ENCODE data around the gene HAP1.

Gene HAP1

DNA sequence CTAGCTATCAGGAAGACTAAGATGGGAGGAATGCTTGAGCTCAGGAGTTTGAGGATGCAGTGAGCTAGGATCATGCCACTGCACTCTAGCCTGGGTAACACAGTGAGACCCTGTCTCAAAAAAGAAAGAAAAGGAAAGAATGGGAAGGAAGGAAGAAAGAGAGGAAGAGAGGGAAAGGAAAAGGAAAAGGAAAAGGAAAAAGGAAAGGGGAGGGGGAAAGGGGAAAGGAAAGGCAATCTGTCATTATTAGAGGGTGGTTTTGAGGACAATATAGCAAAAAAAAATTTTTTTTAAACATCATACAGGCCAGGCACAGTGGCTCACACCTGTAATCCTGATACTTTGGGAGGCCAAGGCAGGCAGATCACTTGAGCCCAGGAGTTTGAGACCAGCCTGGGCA is 31.7 kb upstream of the HAP1 start:
- H3K36me3 ChIP-seq, result peaks cover 100% of the 10 kb centered on the region
- H3K27ac ChIP-seq, result no peak overlapping the region
- no peak overlapping the region for H3K9ac ChIP-seq
- H3K9me3 ChIP-seq, result no peaks in the 10 kb centered on the region
- no peak overlapping the region for H3K4me2 ChIP-seq
- H4K20me1 ChIP-seq, result peaks cover 97% of the 10 kb centered on the region
- no peak overlapping the region for H3K4me3 ChIP-seq
- TF ChIP-seq Cebpa-rat (IDR thresholded peaks at IDR 0.05), result no peak
- 0 out of 2 replicates have a peak, but pooled peaks cover 1% of the 10 kb centered on the region for H3K4me1 ChIP-seq
- no peaks in the 10 kb centered on the region for H3K27me3 ChIP-seq

GRCh38 chr17:41763327-41763726 is 28.9 kb upstream of the HAP1 start:
- H3K4me1 ChIP-seq, result 0 out of 2 replicates have a peak, but pooled peaks cover 6% of the 10 kb centered on the region
- no peak overlapping the region for H3K9ac ChIP-seq
- H3K4me2 ChIP-seq, result no peak overlapping the region
- H4K20me1 ChIP-seq, result peaks cover 97% of the 10 kb centered on the region
- no peaks in the 10 kb centered on the region for H3K9me3 ChIP-seq
- no peak overlapping the region for H3K4me3 ChIP-seq
- no peaks in the 10 kb centered on the region for H3K27me3 ChIP-seq
- no peak overlapping the region for H3K27ac ChIP-seq
- peaks cover 100% of the 10 kb centered on the region for H3K36me3 ChIP-seq
- TF ChIP-seq Cebpa-rat (IDR thresholded peaks at IDR 0.05), result no peak

- H3K4me1 ChIP-seq, result 0 out of 2 replicates have a peak, but pooled peaks cover 6% of the 10 kb centered on the region
- no peaks in the 10 kb centered on the region for H3K27me3 ChIP-seq
- H3K4me2 ChIP-seq, result no peak overlapping the region
- no peak for TF ChIP-seq Cebpa-rat (IDR thresholded peaks at IDR 0.05)
- H3K36me3 ChIP-seq, result peaks cover 100% of the 10 kb centered on the region
- H3K4me3 ChIP-seq, result no peak overlapping the region
- no peaks in the 10 kb centered on the region for H3K9me3 ChIP-seq
- H3K27ac ChIP-seq, result no peak overlapping the region
- H4K20me1 ChIP-seq, result peaks cover 96% of the 10 kb centered on the region
- no peak overlapping the region for H3K9ac ChIP-seq
Measured at GRCh38 chr17:41762841-41763240, 28.4 kb upstream of the HAP1 start.

DNA sequence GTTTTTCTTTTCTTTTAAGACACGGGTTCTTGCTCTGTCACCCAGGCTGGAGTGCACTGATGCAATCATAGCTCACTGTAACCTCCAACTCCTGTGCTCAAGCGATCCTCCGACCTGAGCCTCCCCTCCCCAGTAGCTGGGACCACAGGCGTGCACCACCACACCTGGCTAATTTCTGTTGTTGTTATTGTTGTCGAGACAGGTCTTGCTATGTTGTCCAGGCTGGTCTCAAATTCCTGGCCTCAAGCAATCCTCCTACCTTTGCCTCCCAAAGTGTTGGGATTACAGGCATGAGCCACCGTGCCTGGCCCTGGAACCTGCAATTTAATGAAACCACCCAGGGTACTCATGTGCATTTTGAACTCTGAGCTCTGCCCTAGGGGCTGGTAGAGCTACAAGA is 27.9 kb upstream of the HAP1 start:
- Histone ChIP-seq H3K36me3 (peaks cover 100% of the 10 kb centered on the region), H3K27ac (no peak overlapping the region), H3K4me2 (no peak overlapping the region), H3K27me3 (no peaks in the 10 kb centered on the region), H3K4me1 (0 out of 2 replicates have a peak, but pooled peaks cover 6% of the 10 kb centered on the region), H3K9me3 (no peaks in the 10 kb centered on the region), H3K4me3 (no peak overlapping the region), H3K9ac (no peak overlapping the region), H4K20me1 (peaks cover 96% of the 10 kb centered on the region)
- TF ChIP-seq Cebpa-rat (IDR thresholded peaks at IDR 0.05), result no peak

DNA sequence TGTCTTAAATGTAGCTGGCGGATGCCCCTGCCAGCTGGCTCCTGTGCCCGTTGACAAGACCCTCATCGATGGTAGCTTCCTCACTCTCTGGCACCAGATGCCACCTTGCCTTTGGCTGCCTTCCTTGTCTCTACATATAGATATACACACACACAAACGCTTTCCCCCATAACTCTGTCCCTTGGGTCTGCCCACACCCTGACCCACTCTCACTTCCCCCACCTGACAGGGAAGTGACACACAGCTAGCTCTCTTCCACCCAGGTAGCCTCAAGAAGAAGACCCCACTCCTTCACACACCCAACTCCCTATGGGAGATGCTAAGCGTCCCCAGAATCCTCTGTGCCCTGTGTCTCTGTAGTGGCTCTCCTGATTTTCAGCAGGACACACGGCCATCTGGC is 26.4 kb upstream of the HAP1 start:
- Histone ChIP-seq H3K4me2 (no peak overlapping the region), H3K36me3 (peaks cover 100% of the 10 kb centered on the region), H3K27me3 (no peaks in the 10 kb centered on the region), H3K9me3 (no peaks in the 10 kb centered on the region), H3K9ac (no peak overlapping the region), H4K20me1 (peaks cover 97% of the 10 kb centered on the region), H3K4me3 (no peak overlapping the region), H3K4me1 (0 out of 2 replicates have a peak, but pooled peaks cover 6% of the 10 kb centered on the region), H3K27ac (no peak overlapping the region)
- TF ChIP-seq Cebpa-rat (IDR thresholded peaks at IDR 0.05), result no peak

DNA sequence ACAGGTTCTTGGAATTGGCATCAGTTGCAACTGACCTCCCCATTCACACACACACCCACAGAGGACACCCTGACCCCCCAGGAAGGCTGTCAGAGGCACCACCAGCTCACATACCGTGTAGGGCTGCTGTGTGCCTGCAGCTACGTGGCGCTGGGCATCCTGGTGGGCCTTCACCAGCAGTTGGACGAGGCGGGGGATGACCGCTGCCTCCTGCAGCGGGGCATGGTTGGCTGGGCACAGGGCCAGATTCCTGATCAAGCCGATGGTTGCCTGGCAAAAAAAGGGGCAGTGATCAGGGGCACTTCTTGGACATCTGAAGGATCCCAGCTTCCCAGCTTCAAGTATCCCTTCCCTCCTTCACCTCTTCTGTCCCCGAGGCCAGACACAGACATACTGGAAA is 24.2 kb upstream of the HAP1 start:
- Histone ChIP-seq H3K36me3 (peaks cover 100% of the 10 kb centered on the region), H3K27ac (no peak overlapping the region)
- no peak for TF ChIP-seq Cebpa-rat (IDR thresholded peaks at IDR 0.05)

DNA sequence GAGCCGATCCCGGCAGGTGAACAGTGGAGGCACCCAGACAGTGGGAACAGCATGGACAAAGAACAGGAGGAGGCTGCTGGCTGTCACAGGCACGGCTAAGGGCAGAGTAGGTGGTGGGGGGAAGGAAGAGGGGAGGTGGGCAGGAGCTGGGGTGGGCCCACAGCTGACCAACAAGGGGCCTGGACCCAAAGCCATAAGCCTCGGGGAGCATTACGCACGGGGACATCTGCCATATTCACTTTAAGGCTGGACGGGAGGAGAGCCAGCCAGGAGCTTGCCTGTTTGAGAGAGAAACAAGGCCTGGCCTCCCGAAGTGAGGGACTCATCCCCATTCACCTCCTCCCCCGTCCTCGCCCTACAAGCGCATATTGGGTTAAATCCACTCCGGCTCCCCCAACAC is 19.6 kb upstream of the HAP1 start:
- Histone ChIP-seq H3K9ac (no peak overlapping the region), H3K27me3 (no peaks in the 10 kb centered on the region), H3K27ac (0 out of 2 replicates have a peak overlapping the region, but pooled peaks have one; percentile 1), H3K4me3 (no peak overlapping the region), H3K9me3 (no peaks in the 10 kb centered on the region), H3K4me1 (peaks cover 28% of the 10 kb centered on the region), H4K20me1 (peaks cover 55% of the 10 kb centered on the region), H3K4me2 (no peak overlapping the region), H3K36me3 (peaks cover 83% of the 10 kb centered on the region)
- TF ChIP-seq Cebpa-rat (IDR thresholded peaks at IDR 0.05), result no peak

More for the DNA sequence above, 24.2 kb upstream of the HAP1 start:
- H3K4me3 ChIP-seq, result no peak overlapping the region
- no peak overlapping the region for H3K9ac ChIP-seq
- peaks cover 98% of the 10 kb centered on the region for H4K20me1 ChIP-seq
- H3K4me2 ChIP-seq, result no peak overlapping the region
- no peaks in the 10 kb centered on the region for H3K9me3 ChIP-seq
- H3K4me1 ChIP-seq, result peaks cover 16% of the 10 kb centered on the region; the same call in 1 of the 2 replicates
- no peaks in the 10 kb centered on the region for H3K27me3 ChIP-seq

DNA sequence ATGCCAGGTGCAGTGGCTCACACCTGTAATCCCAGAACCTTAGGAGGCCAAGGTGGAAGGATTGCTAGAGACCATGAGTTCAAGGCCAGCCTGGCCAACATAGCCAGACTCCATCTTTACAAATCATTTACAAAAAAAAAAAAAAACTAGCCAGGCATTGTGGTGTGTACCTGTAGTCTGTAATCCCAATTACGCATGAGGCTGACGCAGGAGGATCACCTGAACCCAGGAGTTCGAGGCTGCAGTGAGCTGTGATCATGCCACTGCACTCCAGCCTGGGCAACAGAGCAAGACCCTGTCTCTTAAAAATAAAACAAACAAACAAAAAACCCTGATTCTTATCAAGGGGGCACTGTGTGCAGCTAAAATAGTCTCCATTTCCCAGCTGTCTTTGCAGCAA is 16.8 kb upstream of the HAP1 start:
- Histone ChIP-seq H3K4me1 (peaks cover 28% of the 10 kb centered on the region), H3K36me3 (peaks cover 55% of the 10 kb centered on the region), H3K4me3 (no peak overlapping the region), H3K27me3 (no peaks in the 10 kb centered on the region), H3K4me2 (peak overlapping the region; percentile 42), H3K27ac (no peak overlapping the region), H4K20me1 (peaks cover 29% of the 10 kb centered on the region), H3K9me3 (no peaks in the 10 kb centered on the region), H3K9ac (no peak overlapping the region)
- TF ChIP-seq Cebpa-rat (IDR thresholded peaks at IDR 0.05), result no peak

DNA sequence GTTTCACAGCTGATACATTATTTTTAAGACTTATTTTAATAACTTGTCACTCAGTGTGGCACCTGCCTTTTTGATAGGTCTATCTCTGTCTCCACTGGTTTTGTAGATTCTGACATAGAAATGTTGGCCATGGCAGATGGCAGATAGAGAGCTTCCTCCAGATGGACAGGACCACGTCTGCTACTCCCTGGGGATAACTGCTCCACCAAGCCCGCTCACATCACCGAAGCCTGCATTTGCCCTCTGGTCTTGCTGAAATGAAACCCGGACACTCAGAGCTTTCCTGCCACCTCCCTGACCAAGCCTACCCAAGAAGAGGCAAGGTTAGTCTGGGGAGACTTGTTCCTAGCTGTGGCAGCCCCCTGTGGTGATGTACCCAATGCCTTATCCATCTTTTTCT is 16.4 kb upstream of the HAP1 start:
- peak overlapping the region; percentile 42 for H3K4me2 ChIP-seq
- no peak overlapping the region for H3K27ac ChIP-seq
- H3K36me3 ChIP-seq, result peaks cover 51% of the 10 kb centered on the region
- H3K4me1 ChIP-seq, result peaks cover 28% of the 10 kb centered on the region
- H3K4me3 ChIP-seq, result no peak overlapping the region
- TF ChIP-seq Cebpa-rat (IDR thresholded peaks at IDR 0.05), result no peak
- H3K9me3 ChIP-seq, result no peaks in the 10 kb centered on the region
- H3K27me3 ChIP-seq, result no peaks in the 10 kb centered on the region
- peaks cover 25% of the 10 kb centered on the region for H4K20me1 ChIP-seq
- no peak overlapping the region for H3K9ac ChIP-seq

DNA sequence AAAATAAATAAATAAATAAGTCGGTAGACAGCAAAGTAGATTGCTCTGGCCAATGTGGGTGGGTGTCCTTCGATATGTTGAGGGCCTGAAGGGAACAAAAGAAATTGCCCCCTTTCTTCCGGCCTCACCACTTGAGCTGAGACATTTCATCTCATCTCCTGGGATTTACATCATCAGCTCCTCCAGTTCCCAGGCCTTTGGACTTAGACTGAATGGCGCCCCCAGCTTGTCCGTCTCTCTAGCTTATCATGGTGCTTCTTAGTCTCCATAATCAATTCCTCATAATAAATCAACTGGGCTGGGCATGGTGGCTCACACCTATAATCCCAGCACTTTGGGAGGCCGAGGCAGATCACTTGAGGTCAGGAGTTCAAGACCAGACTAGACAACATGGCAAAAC is 13.8 kb upstream of the HAP1 start:
- Histone ChIP-seq H3K27me3 (no peaks in the 10 kb centered on the region), H3K4me3 (no peak overlapping the region), H3K9ac (no peak overlapping the region), H4K20me1 (no peaks in the 10 kb centered on the region), H3K36me3 (peaks cover 26% of the 10 kb centered on the region), H3K4me1 (peaks cover 18% of the 10 kb centered on the region), H3K27ac (no peak overlapping the region), H3K4me2 (no peak overlapping the region), H3K9me3 (no peaks in the 10 kb centered on the region)
- TF ChIP-seq Cebpa-rat (IDR thresholded peaks at IDR 0.05), result no peak

- no peaks in the 10 kb centered on the region for H4K20me1 ChIP-seq
Measured at GRCh38 chr17:41741709-41742108, 7.3 kb upstream of the HAP1 start.

More at GRCh38 chr17:41741709-41742108, 7.3 kb upstream of the HAP1 start:
- no peak for TF ChIP-seq Cebpa-rat (IDR thresholded peaks at IDR 0.05)
- H3K9me3 ChIP-seq, result no peaks in the 10 kb centered on the region
- H3K4me3 ChIP-seq, result no peak overlapping the region
- H3K27ac ChIP-seq, result no peak overlapping the region
- H3K27me3 ChIP-seq, result peaks cover 11% of the 10 kb centered on the region
- peaks cover 45% of the 10 kb centered on the region for H3K4me1 ChIP-seq
- H3K36me3 ChIP-seq, result no peaks in the 10 kb centered on the region
- no peak overlapping the region for H3K4me2 ChIP-seq
- H3K9ac ChIP-seq, result no peak overlapping the region
